ENCODE data around the gene PTPRN2. TPM values are rescaled to one million over a fixed set of nuclear protein-coding genes. Genes with fewer than 3 reads are reported as not detected.

Gene PTPRN2
- total and polyA plus RNA-seq, 2 of the 8 experiments (the other 6 are each of a cell fraction or from before 2014, with no cell fraction given) = 2.6 to 4.5 TPM

DNA sequence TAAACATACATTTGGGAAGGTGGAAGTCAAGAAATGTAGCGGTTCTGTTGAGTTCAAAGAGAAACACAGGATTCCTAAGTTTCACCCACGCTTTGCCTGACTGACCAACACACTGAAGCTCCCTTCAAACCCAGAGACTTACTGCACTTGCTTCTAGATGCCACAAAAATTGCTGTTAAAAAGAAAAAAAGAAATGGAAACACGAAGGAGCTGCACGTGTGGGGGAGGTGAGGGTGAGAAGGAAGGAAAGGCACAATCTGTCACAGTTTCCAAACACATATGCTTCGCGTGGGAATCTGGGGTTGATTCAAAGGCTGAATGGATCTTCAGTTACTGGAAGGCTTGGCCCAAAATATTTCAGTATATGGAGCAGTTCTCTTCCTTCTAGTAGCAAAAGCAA is 755.2 kb downstream of the PTPRN2 start (continued):
- TF ChIP-seq, protein P1, sequence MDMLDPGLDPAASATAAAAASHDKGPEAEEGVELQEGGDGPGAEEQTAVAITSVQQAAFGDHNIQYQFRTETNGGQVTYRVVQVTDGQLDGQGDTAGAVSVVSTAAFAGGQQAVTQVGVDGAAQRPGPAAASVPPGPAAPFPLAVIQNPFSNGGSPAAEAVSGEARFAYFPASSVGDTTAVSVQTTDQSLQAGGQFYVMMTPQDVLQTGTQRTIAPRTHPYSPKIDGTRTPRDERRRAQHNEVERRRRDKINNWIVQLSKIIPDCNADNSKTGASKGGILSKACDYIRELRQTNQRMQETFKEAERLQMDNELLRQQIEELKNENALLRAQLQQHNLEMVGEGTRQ (IDR thresholded peaks at IDR 0.05; ENCODE audit: low read length) = no peak
- TF ChIP-seq, protein P2, sequence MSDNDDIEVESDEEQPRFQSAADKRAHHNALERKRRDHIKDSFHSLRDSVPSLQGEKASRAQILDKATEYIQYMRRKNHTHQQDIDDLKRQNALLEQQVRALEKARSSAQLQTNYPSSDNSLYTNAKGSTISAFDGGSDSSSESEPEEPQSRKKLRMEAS (IDR thresholded peaks at IDR 0.05) = no peak
- TF ChIP-seq POLR2AphosphoS5 (IDR thresholded peaks at IDR 0.05; ENCODE audit: low read depth, low read length) (no peak), RBBP5 (IDR thresholded peaks at IDR 0.05; ENCODE audit: borderline replicate concordance, low read depth, low read length) (no peak), MAFK (IDR thresholded peaks at IDR 0.05; ENCODE audit: low read depth, low read length) (no peak), CHD1 (IDR thresholded peaks at IDR 0.05; ENCODE audit: low read depth, low read length) (no peak), SIX5 (IDR thresholded peaks at IDR 0.05; ENCODE audit: low read depth, low read length) (no peak), TBP (IDR thresholded peaks at IDR 0.05; ENCODE audit: low read depth, low read length) (no peak), CBX8 (IDR thresholded peaks at IDR 0.05; ENCODE audit: borderline replicate concordance, low read depth, low read length) (no peak)

Data from H1 (cell line).